ENCODE data around the gene NFATC1. TPM values are rescaled to one million over a fixed set of nuclear protein-coding genes. Genes with fewer than 3 reads are reported as not detected.
A peak's percentile ranks its signal among the peaks of the same experiment; 100 is the strongest.

Gene NFATC1
- total RNA-seq, 4 donors from 2014 or later, result 13.9 to 24.3 (median 16.7) TPM

GRCh38 chr18:79406708-79407107 is 11.0 kb downstream of the NFATC1 start:
- DNase-seq (ENCODE audit: low spot score in 2 of 2), result peak in 1 of 2 donors; percentile 60
- H3K36me3 ChIP-seq, result peaks cover 14% of the 10 kb centered on the region
- no peak overlapping the region for H3K4me3 ChIP-seq
- H3K27me3 ChIP-seq, result no peaks in the 10 kb centered on the region
- 96% methylated on average over 12 of the region's 30 CpGs for WGBS
- no peak for TF ChIP-seq POLR2A (IDR thresholded peaks at IDR 0.05)
- TF ChIP-seq, protein P1, sequence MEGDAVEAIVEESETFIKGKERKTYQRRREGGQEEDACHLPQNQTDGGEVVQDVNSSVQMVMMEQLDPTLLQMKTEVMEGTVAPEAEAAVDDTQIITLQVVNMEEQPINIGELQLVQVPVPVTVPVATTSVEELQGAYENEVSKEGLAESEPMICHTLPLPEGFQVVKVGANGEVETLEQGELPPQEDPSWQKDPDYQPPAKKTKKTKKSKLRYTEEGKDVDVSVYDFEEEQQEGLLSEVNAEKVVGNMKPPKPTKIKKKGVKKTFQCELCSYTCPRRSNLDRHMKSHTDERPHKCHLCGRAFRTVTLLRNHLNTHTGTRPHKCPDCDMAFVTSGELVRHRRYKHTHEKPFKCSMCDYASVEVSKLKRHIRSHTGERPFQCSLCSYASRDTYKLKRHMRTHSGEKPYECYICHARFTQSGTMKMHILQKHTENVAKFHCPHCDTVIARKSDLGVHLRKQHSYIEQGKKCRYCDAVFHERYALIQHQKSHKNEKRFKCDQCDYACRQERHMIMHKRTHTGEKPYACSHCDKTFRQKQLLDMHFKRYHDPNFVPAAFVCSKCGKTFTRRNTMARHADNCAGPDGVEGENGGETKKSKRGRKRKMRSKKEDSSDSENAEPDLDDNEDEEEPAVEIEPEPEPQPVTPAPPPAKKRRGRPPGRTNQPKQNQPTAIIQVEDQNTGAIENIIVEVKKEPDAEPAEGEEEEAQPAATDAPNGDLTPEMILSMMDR (IDR thresholded peaks at IDR 0.05), result no peak
- no peaks in the 10 kb centered on the region for H3K9me3 ChIP-seq
- H3K4me1 ChIP-seq, result peaks cover 41% of the 10 kb centered on the region
- no peak overlapping the region for H3K27ac ChIP-seq

GRCh38 chr18:79409313-79409712 is 13.6 kb downstream of the NFATC1 start:
- peaks cover 33% of the 10 kb centered on the region for H3K36me3 ChIP-seq
- H3K9me3 ChIP-seq, result no peaks in the 10 kb centered on the region
- peak in 1 of 2 donors; percentile 17 for DNase-seq (ENCODE audit: low spot score in 2 of 2)
- TF ChIP-seq, protein P1 (IDR thresholded peaks at IDR 0.05), result no peak
- TF ChIP-seq EP300 (IDR thresholded peaks at IDR 0.05), result no peak
- TF ChIP-seq POLR2AphosphoS5 (IDR thresholded peaks at IDR 0.05), result no peak
- no peak for TF ChIP-seq POLR2A (IDR thresholded peaks at IDR 0.05)
- no peaks in the 10 kb centered on the region for H3K27me3 ChIP-seq
- 96% methylated on average over 3 of the region's 3 CpGs for WGBS
- no peak overlapping the region for H3K27ac ChIP-seq
- H3K4me1 ChIP-seq, result peaks cover 15% of the 10 kb centered on the region
- H3K4me3 ChIP-seq, result no peak overlapping the region

DNA sequence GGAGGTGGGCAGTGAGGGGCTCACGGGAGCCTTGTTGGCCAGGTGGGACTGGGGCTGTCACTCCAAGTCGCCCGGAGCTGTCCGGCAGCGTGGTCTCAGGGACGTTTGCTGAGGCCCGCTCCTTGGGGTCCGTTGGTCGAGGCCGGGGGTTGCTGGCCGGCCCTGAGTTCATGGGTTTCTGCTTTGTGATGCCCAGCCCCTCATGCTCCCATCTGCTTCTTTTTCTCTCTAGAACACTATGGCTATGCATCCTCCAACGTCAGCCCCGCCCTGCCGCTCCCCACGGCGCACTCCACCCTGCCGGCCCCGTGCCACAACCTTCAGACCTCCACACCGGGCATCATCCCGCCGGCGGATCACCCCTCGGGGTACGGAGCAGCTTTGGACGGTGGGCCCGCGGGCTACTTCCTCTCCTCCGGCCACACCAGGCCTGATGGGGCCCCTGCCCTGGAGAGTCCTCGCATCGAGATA is 14.5 kb downstream of the NFATC1 start:
- H3K36me3 ChIP-seq, result peaks cover 38% of the 10 kb centered on the region
- peak in 1 of 2 donors; percentile 62 for DNase-seq (ENCODE audit: low spot score in 2 of 2)
- no peak overlapping the region for H3K4me3 ChIP-seq
- H3K27ac ChIP-seq, result no peak overlapping the region
- no peaks in the 10 kb centered on the region for H3K27me3 ChIP-seq
- 97% methylated on average over 29 of the region's 30 CpGs for WGBS
- H3K4me1 ChIP-seq, result peaks cover 6% of the 10 kb centered on the region
- H3K9me3 ChIP-seq, result no peaks in the 10 kb centered on the region
- TF ChIP-seq POLR2A (IDR thresholded peaks at IDR 0.05), result no peak
- TF ChIP-seq EP300 (IDR thresholded peaks at IDR 0.05), result no peak
- TF ChIP-seq, protein P1 (IDR thresholded peaks at IDR 0.05), result no peak
- no peak for TF ChIP-seq POLR2AphosphoS5 (IDR thresholded peaks at IDR 0.05)

- Histone ChIP-seq H3K4me3 (no peak overlapping the region), H3K27ac (no peak overlapping the region), H3K27me3 (no peaks in the 10 kb centered on the region), H3K4me1 (peaks cover 2% of the 10 kb centered on the region), H3K36me3 (peaks cover 38% of the 10 kb centered on the region), H3K9me3 (no peaks in the 10 kb centered on the region)
- TF ChIP-seq EP300 (IDR thresholded peaks at IDR 0.05), result no peak
- TF ChIP-seq, protein P1 (IDR thresholded peaks at IDR 0.05), result no peak
- no peak for TF ChIP-seq POLR2A (IDR thresholded peaks at IDR 0.05)
- no peak for TF ChIP-seq POLR2AphosphoS5 (IDR thresholded peaks at IDR 0.05)
- WGBS, result 97% methylated on average over 52 of the region's 84 CpGs
- DNase-seq (ENCODE audit: low spot score in 2 of 2), result peak in 1 of 2 donors; percentile 69
Observed at GRCh38 chr18:79410731-79411613, 15.2 kb downstream of the NFATC1 start.

Measured in suprapubic skin (tissue), 4 donors.